Small intestine (tissue), 7 donors: ENCODE data around the gene CDK5. TPM values are rescaled to one million over a fixed set of nuclear protein-coding genes. Genes with fewer than 3 reads are reported as not detected.
"Not testable (repeated sequence)": the region's sequence is repeated elsewhere in the genome, so short reads cannot be mapped to it uniquely, and the experiment has no call there.

Source experiments
- DNase-seq, 2 donors: peaks; one replicate each; pipeline versions ENCODE4 v3.0.0 to v3.0.0-alpha.2; 2013
- FAIRE-seq: peaks from 2 replicates; lab custom pipeline; 2012; peaks lifted over from hg19 to GRCh38; lab: Jason Lieb, UNC
- H3K27ac ChIP-seq, 3 donors: one replicate each; pipeline ENCODE4 v1.5.1; 2013; ENCODE audit warnings: low read length in 2 of 3, mild to moderate bottlenecking in 2 of 3, control low read depth in 1 of 3, inconsistent platforms in 1 of 3, low read depth in 1 of 3, moderate library complexity in 1 of 3
- H3K27me3 ChIP-seq, 3 donors: one replicate each; pipeline ENCODE4 v1.6.1; 2013; ENCODE audit warnings: low read length in 3 of 3, inconsistent platforms in 1 of 3; ENCODE audit not compliant: control insufficient read depth in 3 of 3, insufficient read depth in 3 of 3
- H3K36me3 ChIP-seq, 3 donors: one replicate each; pipeline ENCODE4 v1.6.1; 2013; ENCODE audit warnings: low read length in 3 of 3, inconsistent platforms in 1 of 3, low read depth in 1 of 3, mild to moderate bottlenecking in 1 of 3, moderate library complexity in 1 of 3; ENCODE audit not compliant: control insufficient read depth in 3 of 3, insufficient read depth in 2 of 3
- H3K4me1 ChIP-seq, 3 donors: one replicate each; pipeline ENCODE4 v1.6.1; 2013; ENCODE audit warnings: low read length in 2 of 3, inconsistent platforms in 1 of 3, low read depth in 1 of 3, mild to moderate bottlenecking in 1 of 3, moderate library complexity in 1 of 3; ENCODE audit not compliant: control insufficient read depth in 3 of 3, insufficient read depth in 2 of 3
- H3K4me3 ChIP-seq, 3 donors: one replicate each; pipeline ENCODE4 v1.5.1; 2013; ENCODE audit warnings: low read length in 3 of 3, control low read depth in 1 of 3, inconsistent platforms in 1 of 3, low read depth in 1 of 3, mild to moderate bottlenecking in 1 of 3, moderate library complexity in 1 of 3
- H3K9me3 ChIP-seq, 2 donors: one replicate each; pipeline ENCODE4 v1.6.1; 2013; ENCODE audit warnings: low read depth in 1 of 2, low read length in 1 of 2; ENCODE audit not compliant: control insufficient read depth in 2 of 2, insufficient read depth in 1 of 2
- WGBS, 3 donors: extraction: QIAGEN DNeasy Blood & Tissue Kit; methylation state at CpG; one replicate each; pipeline ENCODE4 v1.1.7; 2013; 5-methylcytosine and 5-hydroxymethylcytosine counted together
- polyA plus RNA-seq, 4 donors: library from polyadenylated mRNA; stranded (reverse) in 3 of 4; unstranded in 1 of 4; fragments of 200-250 nt in 3 of 4; fragments of 120-200 nt in 1 of 4; gene quantifications; one replicate each; pipeline versions ENCODE4 v1.2.1 to v1.2.3, GENCODE V29; 2013
- donor health status: healthy with polysubstance abuse.
- donor health status: control.
- donor health status: control.
- donor health status: Bipolar disorder and iron deficiency.
- donor health status: healthy.

CDK5 gene
- polyA plus RNA-seq, 4 donors: 10.8 to 19.7 (median 11.9) TPM

DNA sequence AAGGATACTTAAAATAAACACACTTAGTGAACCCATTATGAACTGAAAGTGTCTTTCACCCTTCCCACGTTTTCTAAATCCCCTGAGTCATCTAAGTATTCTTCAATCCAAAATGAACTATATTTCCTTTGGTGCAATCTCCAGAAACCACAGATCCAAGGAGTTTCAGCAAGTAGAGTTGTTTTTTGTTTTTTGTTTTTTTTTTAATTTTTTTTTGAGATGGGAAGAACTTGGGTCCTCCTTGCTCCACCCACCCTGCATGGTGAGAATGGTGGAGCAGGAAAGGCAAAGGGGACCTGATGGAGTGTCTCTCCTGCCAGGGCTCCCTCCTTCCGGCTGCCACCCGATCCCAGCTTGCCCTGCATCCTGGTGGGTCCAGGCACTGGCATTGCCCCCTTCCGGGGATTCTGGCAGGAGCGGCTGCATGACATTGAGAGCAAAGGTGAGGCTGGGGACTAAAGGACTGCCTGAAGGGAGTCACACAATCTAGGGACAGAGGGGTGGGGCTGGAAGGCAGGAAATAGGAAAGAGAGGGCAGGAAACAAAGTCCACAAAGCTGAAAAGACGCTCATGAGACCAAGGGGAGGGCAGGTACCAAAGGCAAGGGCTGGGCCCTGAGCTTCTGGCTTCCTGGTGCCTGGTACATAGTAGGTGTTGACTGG is 45.5 kb downstream of the CDK5 start:
- peaks cover 3 to 39% (median 7%) of the 10 kb centered on the region in 3 donors for H3K4me1 ChIP-seq
- DNase-seq (peak; percentile 91 to 97), FAIRE-seq (no peak)
- WGBS, 3 donors: 17 to 52% (median 29%) methylated on average over 6 of the region's 6 CpGs
- peaks cover 0 to 5% (median 0%) of the 10 kb centered on the region in 3 donors for H3K36me3 ChIP-seq
- peaks cover 0 to 3% (median 0%) of the 10 kb centered on the region in 3 donors for H3K27me3 ChIP-seq
- H3K27ac ChIP-seq: peak overlapping the region; percentile 27 to 83 (median 81)
- H3K4me3 ChIP-seq: no peak overlapping the region
- no peaks in the 10 kb centered on the region for H3K9me3 ChIP-seq

DNA sequence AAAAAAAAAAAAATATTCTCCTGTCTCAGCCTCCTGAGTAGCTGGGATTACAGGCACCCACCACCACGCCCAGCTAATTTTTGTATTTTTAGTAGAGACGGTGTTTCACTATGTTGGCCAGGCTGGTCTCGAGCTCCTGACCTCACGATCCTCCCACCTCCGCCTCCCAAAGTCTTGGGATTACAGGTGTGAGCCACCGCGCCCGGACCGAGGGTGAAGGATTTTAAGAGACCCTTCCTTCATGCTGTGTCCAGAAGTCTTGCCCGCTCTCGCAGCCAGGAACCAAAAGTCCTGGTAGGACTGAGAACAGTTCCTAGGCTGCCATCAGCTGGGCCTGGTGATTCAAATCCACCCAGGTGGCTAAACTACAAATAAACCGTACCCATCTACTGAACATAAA is 46.1 kb downstream of the CDK5 start:
- Histone ChIP-seq H3K4me1 (peaks cover 3 to 39% (median 7%) of the 10 kb centered on the region in 3 donors), H3K27ac (peak overlapping the region in 2 of 3 donors; percentile 22 to 81)
- DNase-seq, FAIRE-seq, H3K9me3 ChIP-seq, H3K27me3 ChIP-seq, H3K36me3 ChIP-seq, H3K4me3 ChIP-seq: not testable (repeated sequence)
- 84 to 87% (median 84%) methylated on average over 12 of the region's 12 CpGs for WGBS, 3 donors

- H3K4me1 ChIP-seq: peaks cover 3 to 39% (median 7%) of the 10 kb centered on the region in 3 donors
- H3K27me3 ChIP-seq: no peaks in the 10 kb centered on the region
- 64 to 76% (median 66%) methylated on average over 1 of the region's 1 CpG for WGBS, 3 donors
- H3K9me3 ChIP-seq: no peaks in the 10 kb centered on the region
- DNase-seq (no peak), FAIRE-seq (no peak)
- peaks cover 0 to 5% (median 0%) of the 10 kb centered on the region in 3 donors for H3K36me3 ChIP-seq
- peak overlapping the region in 2 of 3 donors; percentile 33 to 63 for H3K27ac ChIP-seq
- H3K4me3 ChIP-seq: peak overlapping the region in 1 of 3 donors; percentile 32
These were observed 46.6 kb downstream of the CDK5 start for GRCh38 chr7:151011097-151011409.

- Histone ChIP-seq H3K27ac (peak overlapping the region in 2 of 3 donors; percentile 8 to 63), H3K36me3 (peaks cover 0 to 5% (median 0%) of the 10 kb centered on the region in 3 donors), H3K27me3 (no peaks in the 10 kb centered on the region), H3K4me3 (peak overlapping the region in 1 of 3 donors; percentile 32), H3K4me1 (peaks cover 3 to 39% (median 7%) of the 10 kb centered on the region in 3 donors), H3K9me3 (no peaks in the 10 kb centered on the region)
- DNase-seq (peak in 1 of 2 donors; percentile 79), FAIRE-seq (no peak)
- WGBS, 3 donors: 41 to 76% (median 62%) methylated on average over 18 of the region's 18 CpGs
These were observed 47.2 kb downstream of the CDK5 start for GRCh38 chr7:151010307-151011096.

DNA sequence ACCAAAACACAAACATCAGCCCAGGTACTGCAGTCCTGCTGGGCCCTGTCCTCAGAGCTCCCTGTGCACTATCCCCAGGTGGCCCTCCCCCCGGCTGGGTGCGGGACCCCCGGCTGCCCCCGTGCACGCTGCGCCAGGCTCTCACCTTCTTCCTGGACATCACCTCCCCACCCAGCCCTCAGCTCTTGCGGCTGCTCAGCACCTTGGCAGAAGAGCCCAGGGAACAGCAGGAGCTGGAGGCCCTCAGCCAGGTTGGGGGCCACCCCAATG is 47.7 kb downstream of the CDK5 start:
- no peaks in the 10 kb centered on the region for H3K27me3 ChIP-seq
- no peak overlapping the region for H3K27ac ChIP-seq
- WGBS, 3 donors: 52 to 75% (median 66%) methylated on average over 4 to 7 of the region's 7 CpGs
- peaks cover 0 to 5% (median 0%) of the 10 kb centered on the region in 3 donors for H3K36me3 ChIP-seq
- peaks cover 3 to 39% (median 7%) of the 10 kb centered on the region in 3 donors for H3K4me1 ChIP-seq
- no peak overlapping the region for H3K4me3 ChIP-seq
- no peaks in the 10 kb centered on the region for H3K9me3 ChIP-seq
- FAIRE-seq (no peak), DNase-seq (no peak)

GRCh38 chr7:151009327-151010036 is 48.2 kb downstream of the CDK5 start:
- Histone ChIP-seq H3K27ac (no peak overlapping the region), H3K27me3 (no peaks in the 10 kb centered on the region), H3K4me1 (peaks cover 3 to 39% (median 7%) of the 10 kb centered on the region in 3 donors), H3K9me3 (no peaks in the 10 kb centered on the region), H3K36me3 (peaks cover 0 to 5% (median 0%) of the 10 kb centered on the region in 3 donors), H3K4me3 (no peak overlapping the region)
- 74 to 78% (median 78%) methylated on average over 21 to 22 of the region's 22 CpGs for WGBS, 3 donors
- no peak for DNase-seq
- FAIRE-seq: no peak

GRCh38 chr7:151008511-151009323 is 49.0 kb downstream of the CDK5 start:
- Histone ChIP-seq H3K4me1 (peaks cover 3 to 32% (median 7%) of the 10 kb centered on the region in 3 donors), H3K9me3 (no peaks in the 10 kb centered on the region), H3K27me3 (no peaks in the 10 kb centered on the region), H3K27ac (peak overlapping the region in 1 of 3 donors; percentile 37), H3K4me3 (peak overlapping the region in 2 of 3 donors; percentile 9 to 18), H3K36me3 (no peaks in the 10 kb centered on the region)
- peak; percentile 53 to 76 for DNase-seq
- WGBS, 3 donors: 47 to 51% (median 47%) methylated on average over 36 to 40 of the region's 40 CpGs
- no peak for FAIRE-seq
